ENCODE measurements around the gene IGFBP7.
"Not testable (repeated sequence)": the region's sequence is repeated elsewhere in the genome, so short reads cannot be mapped to it uniquely, and the experiment has no call there.

The IGFBP7 gene

DNA sequence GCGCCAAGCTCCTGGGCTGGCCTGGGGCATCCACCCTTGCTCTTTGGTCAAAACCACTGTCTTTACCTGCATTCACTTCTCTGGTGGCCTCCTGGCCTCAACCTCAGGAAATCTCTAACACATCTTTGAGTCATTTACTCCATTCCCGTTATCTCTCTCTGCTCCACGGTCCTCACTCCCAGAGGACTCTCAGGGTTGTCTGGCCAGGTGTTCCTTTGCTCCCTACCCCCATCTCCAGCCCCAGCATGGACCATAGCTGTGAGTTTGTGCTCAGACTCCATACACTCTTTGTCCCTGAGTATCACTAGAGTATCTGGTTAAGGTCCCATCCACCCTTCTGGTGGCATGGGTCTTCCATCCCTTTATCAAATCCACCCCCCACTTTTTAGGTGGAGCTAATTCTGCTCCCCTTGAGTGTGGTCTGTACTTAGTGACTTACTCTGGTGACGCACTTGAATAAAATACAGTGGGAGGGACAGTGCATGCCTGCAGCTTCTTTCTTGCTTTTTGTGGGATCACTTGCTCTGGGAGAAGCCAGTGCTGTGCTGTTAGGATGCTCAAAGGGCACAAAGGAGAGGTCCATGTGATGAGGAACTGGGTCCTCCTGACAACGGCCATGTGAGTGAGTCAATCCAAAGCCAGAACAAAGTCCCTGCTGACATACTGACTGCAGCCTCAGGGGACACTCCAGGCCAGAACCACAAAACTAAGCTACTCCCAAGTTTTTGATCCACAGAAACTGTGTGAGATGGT lies 44.3 kb downstream of the IGFBP7 start:
- DNase-seq: no peak

DNA sequence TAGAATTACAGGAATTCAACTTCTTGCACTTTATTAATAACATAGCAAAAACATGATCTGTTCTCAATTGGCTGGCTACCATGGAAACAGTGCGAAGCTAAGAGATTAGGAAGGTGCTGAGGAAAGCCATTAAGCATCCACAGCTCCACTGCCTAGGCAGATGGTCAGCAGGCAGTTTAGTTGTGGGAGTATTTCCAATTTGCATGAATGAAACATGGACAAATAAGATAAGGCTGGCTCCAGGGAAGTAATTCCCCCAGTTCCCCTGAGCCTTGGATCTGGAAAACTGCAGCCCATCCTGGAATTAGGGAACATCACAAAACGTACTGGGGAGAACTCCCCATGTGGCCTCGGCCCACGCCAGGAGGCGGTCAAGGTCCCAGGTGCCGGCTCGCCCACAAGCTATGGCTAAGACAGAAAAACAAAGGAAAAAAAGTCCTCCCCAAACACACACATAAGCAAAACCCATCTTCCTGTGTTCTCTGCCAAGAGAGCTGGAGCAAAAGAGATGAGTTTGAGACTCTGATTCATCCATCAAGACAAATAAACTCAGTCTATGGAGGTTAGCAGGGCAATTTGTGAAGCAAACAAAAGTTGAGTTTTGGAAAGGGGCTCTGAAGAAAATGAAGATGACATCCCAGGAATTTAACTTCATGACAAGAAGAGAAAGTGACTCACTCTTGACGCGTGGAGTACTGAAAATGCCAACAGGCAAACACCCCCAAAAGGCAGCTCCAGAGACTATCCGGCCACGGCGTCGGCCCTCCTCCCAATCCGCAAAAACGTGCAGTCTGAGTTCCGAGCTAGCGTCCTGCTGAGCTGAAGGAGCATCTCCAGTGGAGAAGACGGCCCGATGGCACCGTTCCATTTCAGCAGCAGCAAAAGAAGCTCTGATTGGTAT lies 45.1 kb downstream of the IGFBP7 start:
- no peak for DNase-seq

DNA sequence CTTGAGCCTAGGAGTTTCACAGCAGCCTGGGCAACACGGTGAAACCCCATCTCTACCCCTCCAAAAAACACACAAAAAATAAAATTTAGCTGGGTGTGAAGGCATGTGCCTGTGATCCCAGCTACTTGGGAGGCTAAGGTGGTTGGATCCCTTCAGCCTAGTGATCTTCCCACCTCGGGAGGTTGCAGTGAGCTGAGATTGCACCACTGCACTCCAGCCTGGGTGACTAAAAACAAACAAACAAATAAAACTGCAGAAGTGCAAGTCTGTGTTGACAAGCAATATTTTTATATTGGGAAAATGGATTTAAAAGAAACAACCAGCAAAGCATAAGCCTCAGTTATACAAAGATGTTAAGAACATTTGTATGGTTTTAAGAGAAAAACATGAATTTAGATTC lies 46.1 kb downstream of the IGFBP7 start:
- DNase-seq: no peak

DNA sequence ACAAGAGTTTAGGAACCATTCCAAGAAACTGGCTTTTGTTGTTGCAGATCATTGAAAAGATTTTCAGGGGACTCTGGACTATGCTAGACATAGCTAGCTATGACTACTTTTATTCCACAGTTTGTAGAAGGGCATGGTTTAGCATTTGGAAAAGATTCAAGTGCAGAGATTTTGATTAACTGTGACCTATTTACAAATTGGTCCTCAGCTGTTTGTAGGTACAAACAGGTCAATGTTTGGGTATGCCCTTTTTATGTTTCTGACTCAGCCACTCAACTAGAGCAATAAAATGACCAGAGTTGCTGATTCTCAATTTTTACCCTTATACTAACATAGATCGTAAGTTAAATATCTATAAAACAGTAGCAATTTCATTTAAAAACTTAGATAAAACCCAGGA lies 46.7 kb downstream of the IGFBP7 start:
- DNase-seq: no peak

- no peak for DNase-seq
Measured at GRCh38 chr4:57061395-57061794, 48.8 kb downstream of the IGFBP7 start.

DNA sequence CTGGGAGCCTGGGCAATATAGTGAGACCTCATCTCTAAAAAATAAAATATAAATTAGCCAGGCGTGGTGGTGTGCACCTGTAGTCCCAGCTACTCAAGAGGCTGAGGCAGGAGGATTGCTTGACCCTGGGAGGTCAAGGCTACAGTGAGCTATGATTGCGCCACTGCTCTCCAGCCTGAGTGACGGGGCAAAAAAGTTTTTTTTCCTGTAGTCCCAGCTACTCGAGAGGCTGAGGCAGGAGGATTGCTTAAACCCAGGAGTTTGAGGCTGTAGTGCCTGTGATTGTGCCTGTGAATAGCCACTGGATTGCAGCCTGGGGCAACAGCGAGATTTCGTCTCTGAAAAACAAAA lies 49.5 kb downstream of the IGFBP7 start:
- DNase-seq: not testable (repeated sequence)

- DNase-seq: no peak
Measured at GRCh38 chr4:57059890-57060716, 50.1 kb downstream of the IGFBP7 start.

GRCh38 chr4:57055886-57056285 lies 54.3 kb downstream of the IGFBP7 start:
- no peak for DNase-seq

DNA sequence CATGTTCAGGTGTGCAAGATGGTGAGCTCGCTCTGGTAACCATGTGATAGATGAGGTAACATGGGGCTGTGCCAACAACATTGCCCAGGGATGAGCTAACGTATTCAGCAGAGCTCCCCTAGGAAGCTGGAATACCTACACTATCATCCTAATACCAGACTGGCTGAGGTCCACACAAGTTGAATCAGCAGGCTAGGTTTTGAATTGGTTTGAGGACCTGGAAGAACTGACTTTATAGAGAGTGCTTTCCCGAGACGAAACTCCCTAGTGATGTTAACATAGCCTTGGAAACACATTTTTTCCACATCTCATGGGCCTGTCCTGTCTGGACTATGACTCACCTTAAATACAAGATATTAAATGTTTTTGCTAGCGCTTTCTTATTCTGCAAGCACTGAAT lies 56.7 kb downstream of the IGFBP7 start:
- no peak for DNase-seq

DNA sequence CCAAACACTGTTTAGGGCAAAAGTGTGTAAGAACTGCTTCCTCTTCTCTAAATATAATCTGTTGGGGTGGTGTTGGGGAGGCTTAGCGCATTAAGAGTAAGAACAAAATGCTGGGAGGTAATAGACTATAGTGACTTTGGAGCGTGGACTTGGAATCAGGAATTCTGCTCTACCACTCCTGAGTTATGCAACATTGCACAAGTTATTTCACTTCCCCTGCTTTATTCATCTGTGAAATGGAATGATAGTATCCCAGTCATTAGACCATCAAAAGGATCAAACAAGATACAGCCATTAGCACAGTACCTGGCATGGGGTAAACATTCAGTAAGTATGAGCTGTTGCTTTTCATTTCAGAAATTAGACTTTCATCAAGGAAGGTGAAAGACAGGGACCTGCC lies 58.7 kb downstream of the IGFBP7 start:
- no peak for DNase-seq

- DNase-seq: no peak
Measured at GRCh38 chr4:57051095-57051494, 59.1 kb downstream of the IGFBP7 start.

- no peak for DNase-seq
Measured at GRCh38 chr4:57048590-57049304, 61.4 kb downstream of the IGFBP7 start.

- not testable (repeated sequence) for DNase-seq
Measured at GRCh38 chr4:57047046-57047445, 63.1 kb downstream of the IGFBP7 start.

- no peak for DNase-seq
Measured at GRCh38 chr4:57044996-57045395, 65.2 kb downstream of the IGFBP7 start.

DNA sequence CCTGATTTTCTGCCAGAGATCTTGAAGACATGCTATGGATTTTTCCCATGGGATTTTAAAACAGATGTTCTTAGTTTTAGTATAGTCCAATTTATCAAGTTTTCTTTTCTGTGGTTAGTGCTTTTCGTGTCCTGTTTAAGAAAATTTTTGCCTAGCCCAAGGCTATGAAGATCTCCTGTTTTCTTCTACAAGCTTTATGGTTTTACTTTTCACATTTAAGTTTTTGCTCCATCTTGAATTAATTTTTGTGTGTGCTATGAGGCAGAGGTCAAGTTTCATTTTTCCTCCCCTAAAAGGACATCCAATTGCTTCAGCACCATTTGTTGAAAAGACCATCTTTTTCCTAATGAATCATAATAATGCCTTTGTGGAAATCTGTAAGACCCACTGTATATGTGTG lies 65.9 kb downstream of the IGFBP7 start:
- no peak for DNase-seq

- DNase-seq: no peak
Measured at GRCh38 chr4:57043347-57044251, 66.6 kb downstream of the IGFBP7 start.

DNA sequence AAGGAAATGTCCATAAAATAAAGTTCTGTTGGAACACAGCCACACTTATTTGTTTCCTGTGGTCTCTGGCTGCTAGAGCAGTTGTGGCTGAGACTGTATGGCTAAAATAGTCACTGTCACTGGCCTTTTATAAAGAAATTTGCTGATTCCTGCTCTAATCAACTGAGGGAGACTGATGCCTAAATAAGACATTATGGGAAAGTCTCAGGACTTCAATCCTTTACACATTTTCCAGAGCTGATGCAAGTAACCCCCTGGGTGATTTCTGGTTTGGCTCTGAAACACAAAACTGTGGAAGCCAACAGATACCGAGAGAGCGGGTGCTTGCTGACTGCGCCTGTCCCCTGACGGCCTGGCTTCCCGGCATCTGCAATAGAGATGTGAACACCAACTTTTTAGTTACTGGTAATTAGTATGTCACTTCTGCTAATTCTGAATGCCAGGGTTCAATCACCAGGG lies 67.4 kb downstream of the IGFBP7 start:
- DNase-seq: no peak

- no peak for DNase-seq
Measured at GRCh38 chr4:57041020-57041419, 69.2 kb downstream of the IGFBP7 start.

DNA sequence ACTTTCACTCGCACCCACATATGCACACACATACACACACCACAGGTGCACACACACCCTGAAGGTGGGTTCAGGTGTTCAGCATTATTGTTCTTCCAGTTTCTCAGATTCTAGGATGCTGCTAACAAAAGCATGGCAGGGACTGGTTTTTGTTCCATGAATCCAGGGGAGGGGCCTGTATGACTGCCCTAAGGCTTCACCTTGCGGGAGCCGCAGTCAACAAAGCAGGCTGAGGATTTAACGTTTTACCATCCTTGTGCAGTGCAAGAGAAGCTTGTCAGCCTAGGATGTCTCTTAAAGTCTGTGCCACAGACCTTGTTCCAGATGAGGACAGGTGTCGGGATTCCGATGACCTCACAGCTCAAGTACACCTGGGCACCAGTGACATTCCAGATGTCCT lies 69.7 kb downstream of the IGFBP7 start:
- no peak for DNase-seq

GRCh38 chr4:57039345-57039744 lies 70.8 kb downstream of the IGFBP7 start:
- no peak for DNase-seq

- no peak for DNase-seq
Measured at GRCh38 chr4:57037982-57038604, 72.1 kb downstream of the IGFBP7 start.
